NOMO-1 treated with dmso at 0.1 percent for 144 hours (cell line): ENCODE measurements around the gene MAPKAPK5.
"Not testable (repeated sequence)": the region's sequence is repeated elsewhere in the genome, so short reads cannot be mapped to it uniquely, and the experiment has no call there.

Source experiments
- DNase-seq: peaks from one replicate; lab custom pipeline; 2025; ENCODE audit not compliant: unreplicated experiment; lab: John Stamatoyannopoulos, UW

MAPKAPK5 gene

GRCh38 chr12:111827907-111828306, 14.1 kb upstream of the MAPKAPK5 start:
- no peak for DNase-seq

- no peak for DNase-seq
Observed at GRCh38 chr12:111828338-111828979, 13.6 kb upstream of the MAPKAPK5 start.

- DNase-seq = not testable (repeated sequence)
Observed at GRCh38 chr12:111829635-111830034, 12.4 kb upstream of the MAPKAPK5 start.

- not testable (repeated sequence) for DNase-seq
Observed at GRCh38 chr12:111834740-111835386, 7.2 kb upstream of the MAPKAPK5 start.

GRCh38 chr12:111835531-111836181, 6.4 kb upstream of the MAPKAPK5 start:
- not testable (repeated sequence) for DNase-seq

GRCh38 chr12:111838353-111838752, 3.7 kb upstream of the MAPKAPK5 start:
- DNase-seq = no peak

GRCh38 chr12:111840807-111841206, 1.2 kb upstream of the MAPKAPK5 start:
- DNase-seq = no peak

GRCh38 chr12:111841236-111841749, 735 bp upstream of the MAPKAPK5 start:
- DNase-seq = no peak

GRCh38 chr12:111842556-111843396, 748 bp downstream of the MAPKAPK5 start:
- DNase-seq = no peak

- DNase-seq = no peak
Observed at GRCh38 chr12:111846016-111846415, 4.0 kb downstream of the MAPKAPK5 start.

GRCh38 chr12:111850526-111850925, 8.5 kb downstream of the MAPKAPK5 start:
- no peak for DNase-seq

GRCh38 chr12:111858186-111858585, 16.2 kb downstream of the MAPKAPK5 start:
- DNase-seq = no peak

- DNase-seq = no peak
Observed at GRCh38 chr12:111858778-111859177, 16.8 kb downstream of the MAPKAPK5 start.

GRCh38 chr12:111864913-111865312, 22.9 kb downstream of the MAPKAPK5 start:
- DNase-seq = no peak

GRCh38 chr12:111867531-111867930, 25.5 kb downstream of the MAPKAPK5 start:
- no peak for DNase-seq

GRCh38 chr12:111868676-111869588, 26.9 kb downstream of the MAPKAPK5 start:
- no peak for DNase-seq

- DNase-seq = no peak
Observed at GRCh38 chr12:111869671-111870070, 27.6 kb downstream of the MAPKAPK5 start.

- DNase-seq = no peak
Observed at GRCh38 chr12:111870216-111870615, 28.2 kb downstream of the MAPKAPK5 start.

GRCh38 chr12:111870706-111871105, 28.7 kb downstream of the MAPKAPK5 start:
- no peak for DNase-seq

- no peak for DNase-seq
Observed at GRCh38 chr12:111873113-111873512, 31.1 kb downstream of the MAPKAPK5 start.
